Activated T-helper 1 cell treated with anti-CD3 and anti-CD28 coated beads, Interleukin-12 subunit alpha, Interleukin-12 subunit beta, Interleukin-2, Interleukin-4 antibody, amounts not matched to agents 30 ng/mL and 10 ng/mL and 1 ng/mL, durations not matched to agents 14 hours and 24 hours and 36 hours (primary cell): ENCODE data around the gene LY86. TPM values are rescaled to one million over a fixed set of nuclear protein-coding genes. Genes with fewer than 3 reads are reported as not detected.
A peak's percentile ranks its signal among the peaks of the same experiment; 100 is the strongest.

Experiments
- DNase-seq: peaks from one replicate; pipeline ENCODE4 v3.0.0; 2021; ENCODE audit warnings: low spot score
- H3K27ac Mint-ChIP-seq: one replicate; pipeline ENCODE4 v1.8.0; 2021; ENCODE audit warnings: mild to moderate bottlenecking, mixed read lengths
- H3K27me3 Mint-ChIP-seq: one replicate; pipeline ENCODE4 v1.8.0; 2022; ENCODE audit warnings: mild to moderate bottlenecking, moderate library complexity, mixed read lengths; ENCODE audit not compliant: insufficient read depth
- H3K36me3 Mint-ChIP-seq: one replicate; pipeline ENCODE4 v1.8.0; 2021; ENCODE audit warnings: low read depth, mixed read lengths
- H3K4me1 Mint-ChIP-seq: one replicate; pipeline ENCODE4 v1.8.0; 2021; ENCODE audit warnings: low read depth, mixed read lengths
- H3K4me3 Mint-ChIP-seq: one replicate; pipeline ENCODE4 v1.8.0; 2021; ENCODE audit warnings: mild to moderate bottlenecking, moderate library complexity, mixed read lengths
- H3K9me3 Mint-ChIP-seq: one replicate; pipeline ENCODE4 v1.8.0; 2021; ENCODE audit warnings: mixed read lengths
- intact Hi-C: fragments of 100-400 bp; cut with micrococcal nuclease; formaldehyde crosslinking; loops from one replicate; pipeline ENCODE4 v1.15.1; 2024
- total RNA-seq: library from RNA; stranded (reverse); gene quantifications from 2 replicates; pipeline ENCODE4 v1.2.3, GENCODE V29; 2022

The LY86 gene
- total RNA-seq, 1 donor from 2014 or later, result 1.2 TPM

- H3K4me3 Mint-ChIP-seq, result no peak overlapping the region
- H3K9me3 Mint-ChIP-seq, result peaks cover 24% of the 10 kb centered on the region
- DNase-seq, result no peak
- H3K27me3 Mint-ChIP-seq, result no peaks in the 10 kb centered on the region
- H3K27ac Mint-ChIP-seq, result no peak overlapping the region
- peaks cover 34% of the 10 kb centered on the region for H3K4me1 Mint-ChIP-seq
- H3K36me3 Mint-ChIP-seq, result peaks cover 3% of the 10 kb centered on the region
- intact Hi-C loops, result no loop called here
Observed at GRCh38 chr6:6688951-6689350, 100.4 kb downstream of the LY86 start.

DNA sequence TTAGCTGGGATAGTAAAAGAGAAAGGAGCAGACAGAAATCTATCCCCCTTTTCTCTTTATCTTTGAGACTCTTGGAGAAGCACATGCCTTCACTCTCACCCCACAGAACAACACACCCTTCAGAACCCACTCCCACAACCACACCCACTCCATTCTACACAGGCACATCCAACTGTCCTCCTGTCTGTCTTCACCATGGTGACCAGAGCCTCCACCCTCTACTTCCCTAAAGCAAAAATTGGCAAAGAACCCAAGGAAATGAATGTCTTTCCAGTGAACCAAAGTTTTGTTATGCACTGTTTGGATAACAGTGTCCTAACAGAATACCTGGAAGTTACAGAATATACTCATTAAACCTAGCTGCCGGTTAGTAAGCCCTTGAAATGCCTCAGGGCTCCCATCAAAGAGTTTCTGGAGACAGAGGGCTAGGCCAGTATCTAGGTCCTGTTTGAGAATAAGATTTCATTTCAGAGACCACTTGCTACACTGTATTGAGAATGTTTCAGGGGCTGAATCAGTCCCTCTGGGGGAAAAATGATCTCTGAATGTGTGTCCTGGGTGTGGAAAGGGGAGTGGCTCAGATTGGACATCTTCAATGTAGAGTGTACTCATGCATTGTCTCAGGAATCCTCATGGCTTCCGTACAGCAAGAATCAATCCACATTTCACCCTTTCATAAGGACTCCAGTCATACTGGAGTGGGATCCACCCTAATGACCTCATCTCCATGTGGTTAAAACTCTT lies 101.1 kb downstream of the LY86 start:
- H3K9me3 Mint-ChIP-seq, result peaks cover 24% of the 10 kb centered on the region
- peaks cover 3% of the 10 kb centered on the region for H3K36me3 Mint-ChIP-seq
- DNase-seq, result no peak
- H3K27ac Mint-ChIP-seq, result no peak overlapping the region
- no peaks in the 10 kb centered on the region for H3K27me3 Mint-ChIP-seq
- no peak overlapping the region for H3K4me3 Mint-ChIP-seq
- H3K4me1 Mint-ChIP-seq, result peaks cover 34% of the 10 kb centered on the region
- intact Hi-C loops, result no loop called here

DNA sequence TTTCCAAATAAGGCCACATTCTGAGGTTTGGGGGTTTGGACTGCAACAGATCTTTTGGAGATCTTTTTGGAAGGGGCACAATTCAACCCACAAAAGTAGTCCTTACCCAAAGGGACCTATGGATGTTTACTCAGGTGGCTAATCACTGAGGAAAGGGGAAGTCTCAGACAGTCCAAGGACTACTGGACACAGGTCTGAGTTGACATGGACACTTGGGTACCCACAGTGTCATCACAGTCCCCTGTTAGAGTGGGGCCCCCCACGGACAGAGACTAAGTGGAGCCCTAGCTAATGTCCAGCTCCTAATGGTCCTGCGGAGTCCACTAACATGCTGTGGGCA lies 101.6 kb downstream of the LY86 start:
- peaks cover 24% of the 10 kb centered on the region for H3K9me3 Mint-ChIP-seq
- H3K4me1 Mint-ChIP-seq, result peaks cover 34% of the 10 kb centered on the region
- intact Hi-C loops, result no loop called here
- no peak overlapping the region for H3K4me3 Mint-ChIP-seq
- no peak overlapping the region for H3K27ac Mint-ChIP-seq
- peaks cover 3% of the 10 kb centered on the region for H3K36me3 Mint-ChIP-seq
- H3K27me3 Mint-ChIP-seq, result no peaks in the 10 kb centered on the region
- no peak for DNase-seq

DNA sequence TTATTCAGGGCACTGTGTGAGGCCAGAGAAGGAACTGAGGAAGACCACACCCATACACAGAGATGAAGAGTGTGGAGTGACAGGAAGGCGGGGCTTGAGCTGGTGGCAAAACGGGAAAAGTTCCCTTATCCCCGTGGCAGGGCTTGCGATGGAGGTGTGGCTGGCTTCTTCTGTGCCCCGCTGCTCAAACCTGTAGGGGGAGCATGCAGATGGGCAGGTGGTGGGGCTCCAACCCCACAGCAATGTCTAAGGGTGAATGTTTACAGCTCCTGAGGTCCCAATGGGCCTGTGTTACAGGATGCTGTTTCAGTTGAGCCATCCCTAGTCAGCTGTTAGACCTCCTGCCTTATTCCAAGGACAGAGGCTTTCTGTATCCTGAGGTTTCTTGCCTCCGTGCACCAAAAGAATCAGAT lies 105.9 kb downstream of the LY86 start:
- Mint-ChIP-seq H3K36me3 (peaks cover 3% of the 10 kb centered on the region), H3K9me3 (peaks cover 24% of the 10 kb centered on the region), H3K4me3 (no peak overlapping the region), H3K27ac (no peak overlapping the region), H3K4me1 (peaks cover 31% of the 10 kb centered on the region), H3K27me3 (peaks cover 3% of the 10 kb centered on the region)
- DNase-seq, result no peak
- intact Hi-C loops, result no loop called here

- DNase-seq, result no peak
- Mint-ChIP-seq H3K27ac (peak overlapping the region; percentile 13), H3K27me3 (peaks cover 5% of the 10 kb centered on the region), H3K4me3 (peak overlapping the region; percentile 11), H3K36me3 (peaks cover 3% of the 10 kb centered on the region), H3K9me3 (peaks cover 24% of the 10 kb centered on the region), H3K4me1 (peaks cover 31% of the 10 kb centered on the region)
- intact Hi-C loops, result no loop called here
Observed at GRCh38 chr6:6694825-6695624, 106.5 kb downstream of the LY86 start.

GRCh38 chr6:6695625-6696276 lies 107.2 kb downstream of the LY86 start:
- Mint-ChIP-seq H3K27ac (no peak overlapping the region), H3K4me1 (peaks cover 31% of the 10 kb centered on the region), H3K27me3 (peaks cover 5% of the 10 kb centered on the region), H3K9me3 (peaks cover 19% of the 10 kb centered on the region), H3K36me3 (peaks cover 1% of the 10 kb centered on the region), H3K4me3 (no peak overlapping the region)
- DNase-seq, result no peak
- intact Hi-C loops, result loop anchor here (2.0 kb wide), 1 partner anchor 547 kb away; no protein-coding TSS in a partner anchor

DNA sequence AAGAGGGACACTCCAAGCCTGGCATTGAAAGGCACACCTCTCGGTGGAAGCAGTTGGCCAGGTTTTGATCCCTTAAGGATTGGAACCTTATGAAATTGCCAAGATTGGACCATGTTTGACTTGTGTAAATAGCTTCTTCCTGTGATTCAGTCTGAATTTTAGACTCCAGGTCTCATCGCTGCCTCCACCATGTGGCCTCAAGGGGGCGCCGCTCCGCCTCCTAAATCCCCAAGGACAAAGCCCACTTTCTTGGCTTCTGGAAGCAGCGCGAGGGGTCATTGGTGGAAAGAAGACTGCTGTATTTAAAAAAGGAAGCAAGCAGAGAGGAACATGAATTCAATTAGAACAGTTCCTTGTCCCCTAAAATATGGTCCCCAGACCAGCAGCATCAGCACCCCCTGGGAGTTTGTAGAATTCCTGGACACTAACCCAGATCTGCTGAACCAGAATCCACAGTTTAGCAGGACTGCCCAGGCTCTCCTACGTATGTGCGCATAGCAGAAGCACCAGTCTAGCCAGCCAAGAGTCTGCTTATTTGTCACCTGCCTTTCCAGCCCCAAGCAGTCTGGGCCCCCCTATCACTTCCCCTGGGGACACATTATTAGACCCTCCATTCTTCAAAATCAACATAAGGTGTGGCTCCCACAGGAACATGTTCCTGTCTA lies 108.5 kb downstream of the LY86 start:
- peak; percentile 9 for DNase-seq
- H3K27me3 Mint-ChIP-seq, result peaks cover 15% of the 10 kb centered on the region
- no peaks in the 10 kb centered on the region for H3K36me3 Mint-ChIP-seq
- peaks cover 31% of the 10 kb centered on the region for H3K4me1 Mint-ChIP-seq
- no peak overlapping the region for H3K4me3 Mint-ChIP-seq
- H3K27ac Mint-ChIP-seq, result no peak overlapping the region
- intact Hi-C loops, result loop anchor here (2.0 kb wide), 1 partner anchor 546 kb away; no protein-coding TSS in a partner anchor
- peaks cover 8% of the 10 kb centered on the region for H3K9me3 Mint-ChIP-seq

DNA sequence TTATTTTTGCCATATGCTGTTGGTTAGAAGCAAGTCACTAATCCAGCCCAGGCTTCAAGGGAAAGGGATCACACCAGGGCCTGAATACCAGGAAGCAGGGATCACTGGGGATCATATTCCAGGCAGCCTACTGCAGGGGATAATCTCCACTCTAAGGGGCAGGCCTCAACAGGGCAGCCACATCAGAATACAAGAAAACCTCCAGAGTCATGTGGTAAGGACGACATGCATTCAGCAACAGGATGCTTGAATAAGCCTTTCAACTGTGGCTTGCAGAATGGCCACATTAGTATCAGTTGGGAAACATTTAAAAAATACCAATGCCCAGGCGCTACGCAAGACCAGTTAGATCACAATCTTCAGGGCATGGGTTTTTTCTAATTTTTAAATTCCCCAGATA lies 109.1 kb downstream of the LY86 start:
- Mint-ChIP-seq H3K4me1 (peaks cover 32% of the 10 kb centered on the region), H3K36me3 (no peaks in the 10 kb centered on the region), H3K9me3 (peaks cover 2% of the 10 kb centered on the region), H3K27me3 (peaks cover 17% of the 10 kb centered on the region), H3K27ac (no peak overlapping the region), H3K4me3 (no peak overlapping the region)
- intact Hi-C loops, result loop anchor here (2.0 kb wide), 1 partner anchor 545 kb away; no protein-coding TSS in a partner anchor
- DNase-seq, result no peak

GRCh38 chr6:6699741-6700367 lies 111.3 kb downstream of the LY86 start:
- intact Hi-C loops, result no loop called here
- H3K27me3 Mint-ChIP-seq, result peaks cover 30% of the 10 kb centered on the region
- H3K27ac Mint-ChIP-seq, result no peak overlapping the region
- no peaks in the 10 kb centered on the region for H3K9me3 Mint-ChIP-seq
- no peak overlapping the region for H3K4me3 Mint-ChIP-seq
- no peaks in the 10 kb centered on the region for H3K36me3 Mint-ChIP-seq
- H3K4me1 Mint-ChIP-seq, result peaks cover 32% of the 10 kb centered on the region
- DNase-seq, result no peak

DNA sequence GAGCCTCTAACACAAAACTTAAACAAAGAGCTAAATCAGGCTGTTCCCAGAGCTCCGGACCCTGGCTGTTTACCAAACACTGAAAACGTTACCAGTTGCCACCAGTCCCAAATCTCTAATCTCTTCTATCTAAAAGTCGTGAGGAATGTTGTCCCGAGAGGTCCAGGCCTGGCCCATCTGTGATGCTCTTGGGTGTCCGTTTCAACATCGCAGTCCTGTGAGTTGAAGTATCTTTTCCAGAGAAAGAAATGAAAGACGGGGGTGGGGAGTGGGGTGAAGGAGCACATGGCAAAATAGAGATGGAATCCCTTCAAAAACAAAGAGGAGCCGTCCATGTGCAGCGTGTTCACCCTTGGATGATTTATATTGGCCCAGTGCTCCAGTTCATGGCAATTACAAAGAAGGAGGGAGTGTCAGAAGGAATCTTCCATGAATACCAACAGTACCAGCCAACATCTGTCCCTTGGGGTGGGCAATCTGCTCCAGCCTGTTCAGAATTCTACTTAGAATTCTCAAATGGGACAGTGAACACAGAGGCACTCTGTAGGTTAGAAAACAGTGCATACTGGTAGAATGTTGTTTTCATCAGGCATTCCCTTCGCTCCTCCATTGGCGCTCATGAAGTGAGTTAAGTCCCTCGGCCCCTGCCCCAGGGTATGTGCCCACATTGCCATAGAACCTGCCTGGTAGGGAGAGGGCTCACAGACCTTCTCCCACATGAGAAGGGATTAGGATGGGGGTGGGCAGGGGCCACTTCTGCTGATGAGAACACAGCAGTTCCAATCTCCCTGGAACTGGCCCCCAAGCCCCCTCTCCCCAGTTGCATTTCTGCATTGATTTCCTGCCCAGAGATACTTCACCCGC lies 112.1 kb downstream of the LY86 start:
- H3K27ac Mint-ChIP-seq, result no peak overlapping the region
- no peak for DNase-seq
- peaks cover 31% of the 10 kb centered on the region for H3K27me3 Mint-ChIP-seq
- intact Hi-C loops, result no loop called here
- H3K4me1 Mint-ChIP-seq, result peaks cover 26% of the 10 kb centered on the region
- no peak overlapping the region for H3K4me3 Mint-ChIP-seq
- no peaks in the 10 kb centered on the region for H3K9me3 Mint-ChIP-seq
- no peaks in the 10 kb centered on the region for H3K36me3 Mint-ChIP-seq

DNA sequence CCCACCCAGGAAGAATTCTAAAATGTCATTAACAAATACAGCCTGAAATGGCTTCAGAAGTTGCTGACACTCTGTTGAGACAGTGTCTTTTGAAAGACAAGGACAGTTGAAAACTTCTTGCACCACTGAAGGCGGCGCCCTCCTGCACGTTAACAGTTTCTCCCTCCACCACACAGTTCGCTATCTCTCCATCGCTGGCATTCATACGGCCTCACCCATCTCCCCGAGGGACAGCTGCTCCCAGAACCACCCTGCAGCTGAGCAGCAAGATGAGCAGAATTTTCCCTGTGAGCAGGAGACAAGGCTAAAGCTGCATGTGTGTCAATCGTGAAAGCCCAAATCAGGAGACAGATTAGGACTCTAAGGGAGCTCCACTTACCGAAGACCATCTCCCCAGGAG lies 113.3 kb downstream of the LY86 start:
- no peak for DNase-seq
- Mint-ChIP-seq H3K9me3 (no peaks in the 10 kb centered on the region), H3K4me3 (no peak overlapping the region), H3K36me3 (no peaks in the 10 kb centered on the region), H3K27me3 (peaks cover 33% of the 10 kb centered on the region), H3K4me1 (peaks cover 20% of the 10 kb centered on the region), H3K27ac (no peak overlapping the region)
- intact Hi-C loops, result no loop called here
